Hepatocyte (in vitro differentiated cells): ENCODE data around the gene GPRIN3. TPM values are rescaled to one million over a fixed set of nuclear protein-coding genes. Genes with fewer than 3 reads are reported as not detected.

Source experiments
- DNase-seq: peaks from one replicate; pipeline ENCODE4 v3.0.0-alpha.2; 2016; ENCODE audit warnings: low spot score
- H2AFZ ChIP-seq: fragments of 200-600 bp; sonication (generic); 2 replicates; pipeline ENCODE4 v1.6.0; 2016; ENCODE audit warnings: antibody characterized with exemption, mild to moderate bottlenecking
- H3K27ac ChIP-seq: fragments of 200-600 bp; sonication (generic); 2 replicates; pipeline ENCODE4 v1.5.1; 2016; ENCODE audit warnings: mild to moderate bottlenecking
- H3K27me3 ChIP-seq: fragments of 200-600 bp; sonication (generic); 2 replicates; pipeline ENCODE4 v1.6.1; 2016
- H3K36me3 ChIP-seq: fragments of 200-600 bp; sonication (generic); replicated peaks from 2 replicates; pipeline ENCODE4 v1.5.1; 2016; ENCODE audit warnings: low read depth; ENCODE audit not compliant: insufficient read depth
- H3K4me1 ChIP-seq: fragments of 200-600 bp; sonication (generic); 2 replicates; pipeline ENCODE4 v1.5.1; 2016; ENCODE audit warnings: mild to moderate bottlenecking, moderate library complexity; ENCODE audit not compliant: insufficient read depth
- H3K4me2 ChIP-seq: fragments of 200-600 bp; sonication (generic); 2 replicates; pipeline ENCODE4 v1.6.0; 2016
- H3K4me3 ChIP-seq: fragments of 200-600 bp; sonication (generic); 2 replicates; pipeline ENCODE4 v1.5.1; 2016; ENCODE audit warnings: mild to moderate bottlenecking
- H3K79me2 ChIP-seq: fragments of 200-600 bp; sonication (generic); 2 replicates; pipeline ENCODE4 v1.6.0; 2017; ENCODE audit warnings: mild to moderate bottlenecking
- H3K9me2 ChIP-seq: fragments of 200-600 bp; sonication (generic); replicated peaks from 2 replicates; pipeline ENCODE4 v1.6.0; 2017; ENCODE audit warnings: mild to moderate bottlenecking; ENCODE audit not compliant: insufficient read depth
- H3K9me3 ChIP-seq: fragments of 200-600 bp; sonication (generic); 2 replicates; pipeline ENCODE4 v1.5.1; 2016; ENCODE audit warnings: low read depth, mild to moderate bottlenecking
- H4K20me1 ChIP-seq: fragments of 200-600 bp; sonication (generic); 2 replicates; pipeline ENCODE4 v1.6.0; 2016; ENCODE audit warnings: mild to moderate bottlenecking; ENCODE audit not compliant: insufficient read depth, poor library complexity, severe bottlenecking
- CTCF ChIP-seq: fragments of 200-600 bp; sonication (generic); IDR thresholded peaks from 2 replicates; pipeline ENCODE4 v1.5.1; 2016; ENCODE audit warnings: antibody characterized with exemption, mild to moderate bottlenecking; ENCODE audit not compliant: poor library complexity
- EZH2 ChIP-seq: fragments of 200-600 bp; sonication (generic); IDR thresholded peaks from 2 replicates; pipeline ENCODE4 v1.6.1; 2016; ENCODE audit warnings: antibody characterized with exemption, mild to moderate bottlenecking, borderline replicate concordance
- EZH2phosphoT487 ChIP-seq: fragments of 200-600 bp; sonication (generic); IDR thresholded peaks from one replicate; pipeline ENCODE4 v1.6.1; 2018; ENCODE audit warnings: antibody characterized with exemption, mild to moderate bottlenecking, low read depth, moderate library complexity; ENCODE audit not compliant: unreplicated experiment, severe bottlenecking
- WGBS: methylation state at CpG from one replicate; pipeline ENCODE4 v1.1.6; 2016; ENCODE audit warnings: low lambda C conversion rate; ENCODE audit errors: missing lambda C conversion rate; 5-methylcytosine and 5-hydroxymethylcytosine counted together
- polyA plus RNA-seq: library from polyadenylated mRNA; unstranded; fragments of >200 nt; fragmentation: Nextera tagmentation; extraction: Ambion mirVana; gene quantifications from 2 replicates; pipeline ENCODE4 v1.2.1, GENCODE V29; 2016
- total RNA-seq: library from RNA; depleted of rRNA; stranded (reverse); fragments of >200 nt; gene quantifications from 2 replicates; pipeline ENCODE4 v1.2.3, GENCODE V29; 2014

GPRIN3 gene
- total and polyA plus RNA-seq, 2 experiments from 2014 or later, result 0.64 to 3.0 TPM

GRCh38 chr4:89276296-89276695, 31.3 kb downstream of the GPRIN3 start:
- Histone ChIP-seq H4K20me1 (no peaks in the 10 kb centered on the region), H3K36me3 (no peaks in the 10 kb centered on the region), H3K4me2 (no peak overlapping the region), H3K27ac (no peak overlapping the region), H3K79me2 (no peaks in the 10 kb centered on the region), H3K4me3 (no peak overlapping the region), H3K9me2 (no peaks in the 10 kb centered on the region), H2AFZ (no peak overlapping the region), H3K27me3 (no peaks in the 10 kb centered on the region), H3K9me3 (no peaks in the 10 kb centered on the region), H3K4me1 (no peaks in the 10 kb centered on the region)
- no peak for DNase-seq
- TF ChIP-seq EZH2 (no peak), EZH2phosphoT487 (no peak), CTCF (no peak)

GRCh38 chr4:89275587-89275986, 32.0 kb downstream of the GPRIN3 start:
- 74% methylated on average over 6 of the region's 6 CpGs for WGBS
- Histone ChIP-seq H3K4me1 (no peaks in the 10 kb centered on the region), H2AFZ (no peak overlapping the region), H3K4me2 (no peak overlapping the region), H3K27me3 (no peaks in the 10 kb centered on the region), H4K20me1 (no peaks in the 10 kb centered on the region), H3K27ac (peak overlapping the region; percentile 40), H3K79me2 (no peaks in the 10 kb centered on the region), H3K4me3 (no peak overlapping the region), H3K9me3 (no peaks in the 10 kb centered on the region), H3K36me3 (no peaks in the 10 kb centered on the region), H3K9me2 (no peaks in the 10 kb centered on the region)
- DNase-seq, result peak; percentile 13
- TF ChIP-seq CTCF (no peak), EZH2 (no peak), EZH2phosphoT487 (no peak)

GRCh38 chr4:89273741-89274141, 33.9 kb downstream of the GPRIN3 start:
- no peak overlapping the region for H3K4me2 ChIP-seq
- H3K36me3 ChIP-seq, result no peaks in the 10 kb centered on the region
- H2AFZ ChIP-seq, result no peak overlapping the region
- DNase-seq, result no peak
- H3K4me3 ChIP-seq, result no peak overlapping the region
- no peak overlapping the region for H3K27ac ChIP-seq
- no peaks in the 10 kb centered on the region for H3K4me1 ChIP-seq
- no peaks in the 10 kb centered on the region for H3K79me2 ChIP-seq
- no peaks in the 10 kb centered on the region for H3K27me3 ChIP-seq
- WGBS, result 84% methylated on average over 5 of the region's 5 CpGs
- TF ChIP-seq CTCF, result no peak
- TF ChIP-seq EZH2phosphoT487, result no peak
- TF ChIP-seq EZH2, result no peak
- no peaks in the 10 kb centered on the region for H4K20me1 ChIP-seq
- no peaks in the 10 kb centered on the region for H3K9me2 ChIP-seq
- H3K9me3 ChIP-seq, result no peaks in the 10 kb centered on the region

- H2AFZ ChIP-seq, result no peak overlapping the region
- H3K27me3 ChIP-seq, result no peaks in the 10 kb centered on the region
- H3K36me3 ChIP-seq, result no peaks in the 10 kb centered on the region
- DNase-seq, result no peak
- no peaks in the 10 kb centered on the region for H4K20me1 ChIP-seq
- no peaks in the 10 kb centered on the region for H3K4me1 ChIP-seq
- no peak for TF ChIP-seq CTCF
- TF ChIP-seq EZH2phosphoT487, result no peak
- TF ChIP-seq EZH2, result no peak
- no peak overlapping the region for H3K4me2 ChIP-seq
- no peaks in the 10 kb centered on the region for H3K9me3 ChIP-seq
- no peaks in the 10 kb centered on the region for H3K79me2 ChIP-seq
- WGBS, result 88% methylated on average over 1 of the region's 1 CpG
- no peaks in the 10 kb centered on the region for H3K9me2 ChIP-seq
- H3K4me3 ChIP-seq, result no peak overlapping the region
- no peak overlapping the region for H3K27ac ChIP-seq
These were observed 36.8 kb downstream of the GPRIN3 start for GRCh38 chr4:89270792-89271191.
